ENCODE measurements around the gene BAZ2B. TPM values are rescaled to one million over a fixed set of nuclear protein-coding genes. Genes with fewer than 3 reads are reported as not detected.

The BAZ2B gene
- total and polyA plus RNA-seq, 2 donors (not counting 3 experiments of a cell fraction or from before 2014, with no cell fraction given): 22.1 to 73.8 TPM

GRCh38 chr2:159549234-159549633 lies 67.1 kb downstream of the BAZ2B start:
- Histone ChIP-seq H3K36me3 (ENCODE audit: control insufficient read depth in 2 of 2, extremely low read depth in 1 of 2, insufficient read depth in 2 of 2, low read length in 2 of 2) (no peaks in the 10 kb centered on the region), H3K4me3 (replicated peaks in 1 of 3; ENCODE audit: insufficient read depth in 1 of 3, low read depth in 1 of 3, low read length in 3 of 3) (no peak overlapping the region), H3K9me3 (replicated peaks; ENCODE audit: control insufficient read depth, insufficient read depth, low read length) (no peaks in the 10 kb centered on the region), H3K4me1 (ENCODE audit: control insufficient read depth, extremely low read depth, insufficient read depth, low read length) (peaks cover 17% of the 10 kb centered on the region), H4K20me1 (replicated peaks; ENCODE audit: control insufficient read depth, extremely low read depth, insufficient read depth, low read length) (no peaks in the 10 kb centered on the region), H3K27ac (ENCODE audit: insufficient read depth, low read depth, low read length) (peak overlapping the region; percentile 73), H3K27me3 (ENCODE audit: control insufficient read depth in 2 of 2, insufficient read depth in 2 of 2, low read length in 2 of 2) (no peaks in the 10 kb centered on the region), H3K4me2 (ENCODE audit: insufficient read depth, low read length) (peak overlapping the region; percentile 53), H3K9ac (replicated peaks; ENCODE audit: extremely low read depth, insufficient read depth, low read length) (no peak overlapping the region), H2AFZ (ENCODE audit: low read depth, low read length) (no peak overlapping the region), H3K9me1 (replicated peaks; ENCODE audit: control insufficient read depth, extremely low read depth, insufficient read depth, low read length) (no peaks in the 10 kb centered on the region), H3K79me2 (ENCODE audit: control insufficient read depth, insufficient read depth, low read length) (no peaks in the 10 kb centered on the region)
- no peak for TF ChIP-seq CTCF (IDR thresholded peaks at IDR 0.05; ENCODE audit: extremely low read depth in 1 of 2, insufficient read depth in 1 of 2, low read depth in 1 of 2, low read length in 2 of 2)
- peak; percentile 86 for TF ChIP-seq FOS (IDR thresholded peaks at IDR 0.05; ENCODE audit: borderline replicate concordance, insufficient read depth, low read length)
- TF ChIP-seq POLR2AphosphoS5 (IDR thresholded peaks at IDR 0.05; ENCODE audit: insufficient read depth, low read depth, low read length): peak; percentile 34
- TF ChIP-seq POLR2A (IDR thresholded peaks at IDR 0.05; ENCODE audit: low read depth, low read length): no peak
- TF ChIP-seq, protein P1, sequence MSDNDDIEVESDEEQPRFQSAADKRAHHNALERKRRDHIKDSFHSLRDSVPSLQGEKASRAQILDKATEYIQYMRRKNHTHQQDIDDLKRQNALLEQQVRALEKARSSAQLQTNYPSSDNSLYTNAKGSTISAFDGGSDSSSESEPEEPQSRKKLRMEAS (IDR thresholded peaks at IDR 0.05; ENCODE audit: insufficient read depth, insufficient read length): peak; percentile 59
- no peak for TF ChIP-seq EZH2 (IDR thresholded peaks at IDR 0.05; ENCODE audit: borderline replicate concordance, low read depth, low read length, severe bottlenecking)
- TF ChIP-seq GATA2 (IDR thresholded peaks at IDR 0.05; ENCODE audit: insufficient read depth, insufficient read length, low read depth, low read length): no peak
- TF ChIP-seq MYC (IDR thresholded peaks at IDR 0.05; ENCODE audit: low read depth, low read length): no peak
- TF ChIP-seq JUN (IDR thresholded peaks at IDR 0.05; ENCODE audit: borderline replicate concordance, insufficient read depth, insufficient read length, low read depth): peak; percentile 53
- dilution Hi-C loops (cut with MboI; ENCODE audit: extremely low pct_ligation_motif_present, low sequenced_read_pairs): no loop called here
- DNase-seq (ENCODE audit: low read depth, low spot score) (peak; percentile 68), FAIRE-seq (peak; percentile 40)
- BruUV-seq (replicated peaks): no TSS peak
- ChIA-PET CTCF (interaction anchor here (0.6 to 1.2 kb wide), 4 partner anchors 33 to 130 kb away, joined by 3 to 6 read pairs (median 4); no protein-coding TSS in a partner anchor), POLR2A (interaction anchor here (0.6 to 0.7 kb wide), 2 partner anchors 65 to 368 kb away, joined by 4 to 5 read pairs; no protein-coding TSS in a partner anchor)
- intact Hi-C loops (cut with micrococcal nuclease): loop anchor here (5.0 kb wide), 1 partner anchor 163 kb away; the partner anchor contains the start of gene MARCHF7

Data from endothelial cell of umbilical vein (primary cell).